Fibroblast of pulmonary artery (primary cell): ENCODE results near the gene TXNRD2.

Source experiments
- DNase-seq: peaks from one replicate; pipeline ENCODE4 v3.0.0-alpha.2; 2010; ENCODE audit warnings: low read depth
- H3K4me3 ChIP-seq: replicated peaks from 2 replicates; pipeline ENCODE4 v1.5.1; 2011; ENCODE audit warnings: low read depth, mild to moderate bottlenecking, control low read depth, low read length, moderate library complexity
- CTCF ChIP-seq: IDR thresholded peaks from 2 replicates; pipeline ENCODE4 v1.5.1; 2011; ENCODE audit warnings: mild to moderate bottlenecking, control low read depth, low read length, inconsistent platforms; ENCODE audit errors: missing control alignments

Gene TXNRD2

GRCh38 chr22:19873138-19873959 is 68.3 kb downstream of the TXNRD2 start:
- H3K4me3 ChIP-seq = no peak overlapping the region
- no peak for DNase-seq
- TF ChIP-seq CTCF = no peak

- no peak overlapping the region for H3K4me3 ChIP-seq
- no peak for TF ChIP-seq CTCF
- DNase-seq = no peak
Measured at GRCh38 chr22:19872779-19873137, 68.9 kb downstream of the TXNRD2 start.

GRCh38 chr22:19871845-19872778 is 69.5 kb downstream of the TXNRD2 start:
- TF ChIP-seq CTCF = no peak
- H3K4me3 ChIP-seq = no peak overlapping the region
- no peak for DNase-seq

GRCh38 chr22:19871023-19871844 is 70.4 kb downstream of the TXNRD2 start:
- H3K4me3 ChIP-seq = no peak overlapping the region
- TF ChIP-seq CTCF = no peak
- DNase-seq = no peak

GRCh38 chr22:19870153-19871022 is 71.2 kb downstream of the TXNRD2 start:
- no peak overlapping the region for H3K4me3 ChIP-seq
- TF ChIP-seq CTCF = no peak
- no peak for DNase-seq

GRCh38 chr22:19869497-19870152 is 72.0 kb downstream of the TXNRD2 start:
- H3K4me3 ChIP-seq = no peak overlapping the region
- DNase-seq = no peak
- TF ChIP-seq CTCF = no peak
